K562 (cell line): Measurements from ENCODE around the gene CD3D. TPM values are rescaled to one million over a fixed set of nuclear protein-coding genes. Genes with fewer than 3 reads are reported as not detected.

Experiments used
- ATAC-seq: fragments of 200-7000 bp; cut with Tn5 transposase; 3 replicates; pipeline ENCODE4 v1.9.1; 2020; ENCODE audit warnings: moderate library complexity
- BruUV-seq: library from RNA; stranded (reverse); fragments of 400-500 nt; replicated peaks from 2 replicates; lab custom pipeline; 2021; lab: Mats Ljungman, UMichigan
- CTCF ChIA-PET: fragments of 300-600 bp; formaldehyde crosslinking; extraction: SDS; loops from one replicate; lab custom pipeline; 2021; ENCODE audit warnings: low intra/inter-chr PET ratio; lab: Yijun Ruan, JAX
- POLR2A ChIA-PET: fragments of 300-600, 350-650 bp; sonication (Branson Sonifier 250); formaldehyde crosslinking; extraction: SDS; loops from one replicate; lab custom pipeline; 2021; ENCODE audit warnings: antibody characterized with exemption, inconsistent platforms; lab: Yijun Ruan, JAX
- DNase-seq, 4 experiments: peaks; one replicate each; pipeline versions ENCODE4 v3.0.0 to v3.0.0-alpha.2; 2011 to 2018; ENCODE audit warnings: low spot score in 3 of 4, mixed read lengths in 3 of 4; ENCODE audit errors: extremely low read depth in 1 of 4
- FAIRE-seq: peaks from 2 replicates; lab custom pipeline; 2011; peaks lifted over from hg19 to GRCh38; lab: Jason Lieb, UNC
- H2AFZ ChIP-seq: 2 replicates; pipeline ENCODE4 v1.6.0; 2011; ENCODE audit warnings: low read depth, low read length, control low read depth, inconsistent platforms
- H3K27ac ChIP-seq: fragments of 200-600 bp; 3 replicates; pipeline ENCODE4 v1.8.0; 2011; ENCODE audit warnings: low read depth, mild to moderate bottlenecking, control low read depth, inconsistent platforms, low read length, moderate library complexity, mixed read lengths; ENCODE audit errors: extremely low read depth
- H3K27me3 ChIP-seq, 2 experiments: fragments of 300-600 bp in 1 of 2; 2 replicates in 1 of 2; 3 replicates in 1 of 2; pipeline versions ENCODE4 v1.6.0 to v1.8.0; 2011; ENCODE audit warnings: inconsistent platforms in 2 of 2, low read length in 2 of 2, mild to moderate bottlenecking in 1 of 2, mixed read lengths in 1 of 2, moderate library complexity in 1 of 2; ENCODE audit not compliant: control insufficient read depth in 2 of 2, insufficient read depth in 2 of 2
- H3K36me3 ChIP-seq: fragments of 300-600 bp; 3 replicates; pipeline ENCODE4 v1.8.0; 2011; ENCODE audit warnings: mild to moderate bottlenecking, low read length, inconsistent platforms; ENCODE audit not compliant: control insufficient read depth, insufficient read depth
- H3K4me1 ChIP-seq, 2 experiments: fragments of 200-600 bp in 1 of 2; replicated peaks in 1 of 2; 2 replicates in 1 of 2; 3 replicates in 1 of 2; pipeline versions ENCODE4 v1.5.1 to v1.8.0; 2011; ENCODE audit warnings: inconsistent platforms in 2 of 2, low read length in 2 of 2, mild to moderate bottlenecking in 1 of 2, mixed read lengths in 1 of 2, moderate library complexity in 1 of 2; ENCODE audit not compliant: control insufficient read depth in 2 of 2, insufficient read depth in 2 of 2
- H3K4me2 ChIP-seq: 2 replicates; pipeline ENCODE4 v1.6.1; 2011; ENCODE audit warnings: low read length, control low read depth, inconsistent platforms, mixed read lengths; ENCODE audit not compliant: insufficient read depth
- H3K4me3 ChIP-seq: fragments of 200-600 bp; sonication (generic), shearing (Covaris generic); 2 replicates; pipeline ENCODE4 v1.5.1; 2016; ENCODE audit warnings: control low read depth, inconsistent platforms
- H3K79me2 ChIP-seq: fragments of 200-600 bp; 3 replicates; pipeline ENCODE4 v1.8.0; 2011; ENCODE audit warnings: low read length, inconsistent platforms; ENCODE audit not compliant: control insufficient read depth, insufficient read depth
- H3K9ac ChIP-seq, 2 experiments: 2 replicates each; pipeline versions ENCODE4 v1.6.0 to v1.6.1; 2011; ENCODE audit warnings: low read depth in 2 of 2, low read length in 2 of 2, control low read depth in 1 of 2, inconsistent platforms in 1 of 2, mild to moderate bottlenecking in 1 of 2, mixed read lengths in 1 of 2; ENCODE audit not compliant: insufficient read depth in 1 of 2
- H3K9me1 ChIP-seq: one replicate; pipeline ENCODE4 v1.6.0; 2011; ENCODE audit warnings: inconsistent platforms, mild to moderate bottlenecking, low read length, moderate library complexity; ENCODE audit not compliant: control insufficient read depth, insufficient read depth
- H3K9me3 ChIP-seq: replicated peaks from 2 replicates; pipeline ENCODE4 v1.5.1; 2011; ENCODE audit warnings: low read depth, low read length, inconsistent platforms; ENCODE audit not compliant: control insufficient read depth, insufficient read depth
- H4K20me1 ChIP-seq: replicated peaks from 2 replicates; pipeline ENCODE4 v1.6.1; 2011; ENCODE audit warnings: low read length, inconsistent platforms, mixed read lengths; ENCODE audit not compliant: control insufficient read depth, insufficient read depth
- ELF2 ChIP-seq: fragments of 250-450 bp; sonication (Bioruptor Pico); IDR thresholded peaks from 2 replicates; pipeline ENCODE4 v1.5.0; 2021; ENCODE audit warnings: mild to moderate bottlenecking
- GATAD2B ChIP-seq: fragments of 450-650 bp; IDR thresholded peaks from 2 replicates; pipeline ENCODE4 v1.6.1; 2017; ENCODE audit warnings: mild to moderate bottlenecking, borderline replicate concordance
- KHSRP ChIP-seq: fragments of 450-650 bp; IDR thresholded peaks from 2 replicates; pipeline ENCODE4 v1.6.1; 2017
- YBX1 ChIP-seq: fragments of 450-650 bp; IDR thresholded peaks from 2 replicates; pipeline ENCODE4 v1.7.1; 2016; ENCODE audit warnings: mild to moderate bottlenecking
- ZNF75A ChIP-seq: fragments of 450-650 bp; formaldehyde crosslinking; IDR thresholded peaks from 2 replicates; pipeline ENCODE4 v1.4.0; 2020; ENCODE audit warnings: mild to moderate bottlenecking
- WGBS: fragments of 100-300 bp; shearing (Covaris generic); methylation state at CpG from one replicate; pipeline ENCODE4 v1.1.6; 2016; ENCODE audit warnings: low coverage, mixed read lengths; ENCODE audit not compliant: insufficient coverage; ENCODE audit errors: missing lambda C conversion rate; 5-methylcytosine and 5-hydroxymethylcytosine counted together
- in situ Hi-C: fragments of 300-500 bp; cut with MboI; formaldehyde crosslinking; loops from 4 replicates; pipeline ENCODE4 v1.15.0; 2018; ENCODE audit warnings: inconsistent platforms, mixed read lengths
- intact Hi-C: fragments of 100-400 bp; cut with micrococcal nuclease; formaldehyde crosslinking; loops from 2 replicates; pipeline ENCODE4 v1.14.2; 2022
- polyA plus RNA-seq, 8 experiments: library from polyadenylated mRNA; depleted of rRNA in 4 of 8; stranded (reverse) in 5 of 8; unstranded in 3 of 8; fragments of >200 nt; fragmentation: Nextera tagmentation in 2 of 8; fragmentation: Illumina TruSeq in 1 of 8; extraction: Ambion mirVana in 2 of 8; extraction: Trizol in 1 of 8; gene quantifications; 2 replicates each; pipeline versions ENCODE4 v1.2.1 to v1.2.3, GENCODE V29; 2011 to 2014; ENCODE audit warnings: inconsistent platforms in 1 of 8, missing spikeins in 1 of 8
- total RNA-seq, 7 experiments: library from RNA; depleted of rRNA in 6 of 7; stranded (reverse); fragments of >200 nt in 6 of 7; fragmentation: Illumina TruSeq in 2 of 7; extraction: Trizol in 2 of 7; gene quantifications; 2 replicates each; pipeline versions ENCODE4 v1.2.1 to v1.2.3, GENCODE V29; 2011 to 2021; ENCODE audit warnings: low replicate concordance in 1 of 7
- TF ChIP-seq, protein P1 (sequence below): fragments of 450-650 bp; formaldehyde crosslinking; IDR thresholded peaks from 2 replicates; pipeline ENCODE4 v1.4.0; 2022; ENCODE audit warnings: missing genetic modification characterization

Gene CD3D
- total and polyA plus RNA-seq, 9 of the 15 experiments (the other 6 are each of a cell fraction or from before 2014, with no cell fraction given): 36.2 to 238 (median 67.1) TPM

- Histone ChIP-seq H3K9me1 (no peaks in the 10 kb centered on the region), H3K4me3 (no peak overlapping the region), H3K9ac (no peak overlapping the region), H3K79me2 (peaks cover 19% of the 10 kb centered on the region; the same call in 2 of the 3 replicates), H3K4me2 (no peak overlapping the region), H3K27me3 (no peaks in the 10 kb centered on the region), H4K20me1 (no peaks in the 10 kb centered on the region), H3K27ac (no peak overlapping the region), H3K36me3 (peaks cover 67% of the 10 kb centered on the region), H3K9me3 (no peaks in the 10 kb centered on the region), H3K4me1 (no peaks in the 10 kb centered on the region)
- in situ Hi-C loops (no loop called here), intact Hi-C loops (no loop called here)
- ATAC-seq: no peak
- no TSS peak for BruUV-seq
- WGBS: 89% methylated on average over 1 of the region's 1 CpG
- CTCF ChIA-PET: no interaction called here
- FAIRE-seq: peak; percentile 46
- TF ChIP-seq ZNF75A (no peak), KHSRP (no peak), GATAD2B (no peak), YBX1 (no peak), ELF2 (no peak)
- TF ChIP-seq, protein P1, sequence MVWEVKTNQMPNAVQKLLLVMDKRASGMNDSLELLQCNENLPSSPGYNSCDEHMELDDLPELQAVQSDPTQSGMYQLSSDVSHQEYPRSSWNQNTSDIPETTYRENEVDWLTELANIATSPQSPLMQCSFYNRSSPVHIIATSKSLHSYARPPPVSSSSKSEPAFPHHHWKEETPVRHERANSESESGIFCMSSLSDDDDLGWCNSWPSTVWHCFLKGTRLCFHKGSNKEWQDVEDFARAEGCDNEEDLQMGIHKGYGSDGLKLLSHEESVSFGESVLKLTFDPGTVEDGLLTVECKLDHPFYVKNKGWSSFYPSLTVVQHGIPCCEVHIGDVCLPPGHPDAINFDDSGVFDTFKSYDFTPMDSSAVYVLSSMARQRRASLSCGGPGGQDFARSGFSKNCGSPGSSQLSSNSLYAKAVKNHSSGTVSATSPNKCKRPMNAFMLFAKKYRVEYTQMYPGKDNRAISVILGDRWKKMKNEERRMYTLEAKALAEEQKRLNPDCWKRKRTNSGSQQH (CRISPR knock-in tag): no peak
- TF ChIP-seq, all 486 proteins: peak for 0
- no peak overlapping the region for H2AFZ ChIP-seq
- POLR2A ChIA-PET: no interaction called here
- DNase-seq: no peak
Observed at GRCh38 chr11:118366287-118366686, 23.8 kb upstream of the CD3D start.
